HepG2 (cell line): ENCODE measurements around the gene RHOBTB3. TPM values are rescaled to one million over a fixed set of nuclear protein-coding genes. Genes with fewer than 3 reads are reported as not detected.
A peak's percentile ranks its signal among the peaks of the same experiment; 100 is the strongest.

Experiments used
- HNF4G ChIP-seq, 2 experiments: sonication (generic) in 1 of 2; formaldehyde crosslinking in 1 of 2; IDR thresholded peaks; 2 replicates each; pipeline versions ENCODE4 v1.4.0 to v1.6.1; 2011 to 2020; ENCODE audit warnings: borderline replicate concordance in 2 of 2, low read depth in 2 of 2, mild to moderate bottlenecking in 2 of 2, low read length in 1 of 2, missing genetic modification reagents in 1 of 2, moderate library complexity in 1 of 2
- KDM6A ChIP-seq: IDR thresholded peaks from 2 replicates; pipeline ENCODE4 v1.6.1; 2016; ENCODE audit warnings: low read depth
- MXD4 ChIP-seq: IDR thresholded peaks from 2 replicates; pipeline ENCODE4 v1.6.1; 2016; ENCODE audit warnings: mild to moderate bottlenecking, missing biosample characterization, missing genetic modification reagents
- NCOA5 ChIP-seq: sonication (generic); formaldehyde crosslinking; IDR thresholded peaks from 2 replicates; pipeline ENCODE4 v1.4.0; 2020; ENCODE audit warnings: missing genetic modification reagents
- POLR2AphosphoS2 ChIP-seq: IDR thresholded peaks from 2 replicates; pipeline ENCODE4 v1.6.1; 2011; ENCODE audit warnings: low read depth, low read length, improper control_type of control experiment
- REL ChIP-seq: sonication (generic); formaldehyde crosslinking; conservative IDR thresholded peaks from 2 replicates; pipeline ENCODE4 v1.8.0; 2022; ENCODE audit warnings: mild to moderate bottlenecking, missing genetic modification reagents, moderate library complexity
- REPIN1 ChIP-seq: sonication (generic); formaldehyde crosslinking; IDR thresholded peaks from 2 replicates; pipeline ENCODE4 v1.8.0; 2022; ENCODE audit warnings: missing genetic modification reagents, low read depth, mild to moderate bottlenecking, borderline replicate concordance
- RXRB ChIP-seq: IDR thresholded peaks from 2 replicates; pipeline ENCODE4 v1.6.1; 2016; ENCODE audit warnings: borderline replicate concordance, missing genetic modification reagents, missing compliant biosample characterization
- SCMH1 ChIP-seq: sonication (generic); formaldehyde crosslinking; IDR thresholded peaks from 2 replicates; pipeline ENCODE4 v1.9.0; 2021; ENCODE audit warnings: missing genetic modification reagents, mild to moderate bottlenecking, borderline replicate concordance
- SMAD3 ChIP-seq: sonication (generic); formaldehyde crosslinking; IDR thresholded peaks from 2 replicates; pipeline ENCODE4 v1.4.0; 2020; ENCODE audit warnings: missing genetic modification reagents
- SRF ChIP-seq: IDR thresholded peaks from 2 replicates; pipeline ENCODE4 v1.6.1; 2011; ENCODE audit warnings: mild to moderate bottlenecking, low read depth, low read length, moderate library complexity
- ZFX ChIP-seq: sonication (generic); formaldehyde crosslinking; IDR thresholded peaks from 2 replicates; pipeline ENCODE4 v1.4.0; 2020; ENCODE audit warnings: mild to moderate bottlenecking, low read depth, missing genetic modification reagents, moderate library complexity
- polyA plus RNA-seq, 8 experiments: library from polyadenylated mRNA; depleted of rRNA in 3 of 8; stranded (reverse) in 7 of 8; unstranded in 1 of 8; fragments of >200 nt; fragmentation: Illumina TruSeq in 4 of 8; extraction: Trizol in 4 of 8; gene quantifications; 2 replicates each; pipeline versions ENCODE4 v1.2.1 to v1.2.3, GENCODE V29; 2011 to 2016; ENCODE audit warnings: low read depth in 4 of 8, missing spikeins in 1 of 8, mixed read lengths in 1 of 8; ENCODE audit not compliant: insufficient read depth in 1 of 8
- total RNA-seq, 5 experiments: library from RNA; depleted of rRNA; stranded (reverse); fragments of >200 nt; fragmentation: Illumina TruSeq; extraction: Trizol; gene quantifications; 2 replicates each; pipeline ENCODE4 v1.2.3, GENCODE V29; 2016; ENCODE audit warnings: low read depth in 1 of 5
- TF ChIP-seq, protein P1 (sequence below): IDR thresholded peaks from 2 replicates; pipeline ENCODE4 v1.6.1; 2016; ENCODE audit warnings: low read depth, control low read depth
- TF ChIP-seq, protein P2 (sequence below): IDR thresholded peaks from 2 replicates; pipeline ENCODE4 v1.4.0; 2020; ENCODE audit warnings: mild to moderate bottlenecking, missing genetic modification reagents
- TF ChIP-seq, protein P3 (sequence below): sonication (generic); formaldehyde crosslinking; IDR thresholded peaks from 2 replicates; pipeline ENCODE4 v1.4.0; 2020; ENCODE audit warnings: missing genetic modification reagents
- TF ChIP-seq, protein P4 (sequence below): sonication (generic); formaldehyde crosslinking; IDR thresholded peaks from 2 replicates; pipeline ENCODE4 v1.9.0; 2021; ENCODE audit warnings: missing genetic modification reagents, mild to moderate bottlenecking, borderline replicate concordance
- TF ChIP-seq, protein P5 (sequence below): sonication (generic); formaldehyde crosslinking; IDR thresholded peaks from 2 replicates; pipeline ENCODE4 v1.8.0; 2022; ENCODE audit warnings: low read depth, missing genetic modification reagents
- TF ChIP-seq, protein P6 (sequence below): sonication (generic); formaldehyde crosslinking; IDR thresholded peaks from 2 replicates; pipeline ENCODE4 v1.8.1; 2023; ENCODE audit warnings: missing genetic modification reagents, mild to moderate bottlenecking, borderline replicate concordance

Gene RHOBTB3
- total and polyA plus RNA-seq, 2 of the 13 experiments (the other 11 are each of a cell fraction or from before 2014, with no cell fraction given), result 31.6 to 35.4 TPM

DNA sequence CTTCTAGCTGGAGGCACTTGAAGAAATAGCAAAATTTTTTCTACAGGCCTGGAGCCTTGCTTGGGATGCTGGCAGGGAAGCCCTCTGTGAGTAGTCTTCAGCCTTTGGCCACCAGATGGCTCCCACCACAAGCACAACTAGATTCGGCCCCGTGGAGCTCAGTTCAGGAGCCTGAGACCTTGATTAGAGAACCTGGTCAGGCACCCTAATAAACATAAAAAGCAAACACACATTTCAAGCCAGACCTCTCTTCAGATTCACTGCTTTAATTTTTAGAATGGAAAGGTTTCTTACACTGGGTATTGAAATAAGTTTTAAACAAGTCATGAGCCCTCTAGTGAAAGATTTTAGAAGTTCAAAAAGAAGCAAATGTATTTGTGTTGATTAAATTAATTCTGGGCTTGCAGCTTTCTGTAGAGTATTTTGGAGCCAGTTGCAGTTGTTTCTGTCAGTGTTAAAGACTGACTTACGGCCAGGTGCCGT is 50.0 kb downstream of the RHOBTB3 start (continued):
- TF ChIP-seq, protein P1, sequence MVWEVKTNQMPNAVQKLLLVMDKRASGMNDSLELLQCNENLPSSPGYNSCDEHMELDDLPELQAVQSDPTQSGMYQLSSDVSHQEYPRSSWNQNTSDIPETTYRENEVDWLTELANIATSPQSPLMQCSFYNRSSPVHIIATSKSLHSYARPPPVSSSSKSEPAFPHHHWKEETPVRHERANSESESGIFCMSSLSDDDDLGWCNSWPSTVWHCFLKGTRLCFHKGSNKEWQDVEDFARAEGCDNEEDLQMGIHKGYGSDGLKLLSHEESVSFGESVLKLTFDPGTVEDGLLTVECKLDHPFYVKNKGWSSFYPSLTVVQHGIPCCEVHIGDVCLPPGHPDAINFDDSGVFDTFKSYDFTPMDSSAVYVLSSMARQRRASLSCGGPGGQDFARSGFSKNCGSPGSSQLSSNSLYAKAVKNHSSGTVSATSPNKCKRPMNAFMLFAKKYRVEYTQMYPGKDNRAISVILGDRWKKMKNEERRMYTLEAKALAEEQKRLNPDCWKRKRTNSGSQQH (CRISPR knock-in tag), result no peak
- no peak for TF ChIP-seq RXRB (CRISPR knock-in tag)
- TF ChIP-seq, protein P2, sequence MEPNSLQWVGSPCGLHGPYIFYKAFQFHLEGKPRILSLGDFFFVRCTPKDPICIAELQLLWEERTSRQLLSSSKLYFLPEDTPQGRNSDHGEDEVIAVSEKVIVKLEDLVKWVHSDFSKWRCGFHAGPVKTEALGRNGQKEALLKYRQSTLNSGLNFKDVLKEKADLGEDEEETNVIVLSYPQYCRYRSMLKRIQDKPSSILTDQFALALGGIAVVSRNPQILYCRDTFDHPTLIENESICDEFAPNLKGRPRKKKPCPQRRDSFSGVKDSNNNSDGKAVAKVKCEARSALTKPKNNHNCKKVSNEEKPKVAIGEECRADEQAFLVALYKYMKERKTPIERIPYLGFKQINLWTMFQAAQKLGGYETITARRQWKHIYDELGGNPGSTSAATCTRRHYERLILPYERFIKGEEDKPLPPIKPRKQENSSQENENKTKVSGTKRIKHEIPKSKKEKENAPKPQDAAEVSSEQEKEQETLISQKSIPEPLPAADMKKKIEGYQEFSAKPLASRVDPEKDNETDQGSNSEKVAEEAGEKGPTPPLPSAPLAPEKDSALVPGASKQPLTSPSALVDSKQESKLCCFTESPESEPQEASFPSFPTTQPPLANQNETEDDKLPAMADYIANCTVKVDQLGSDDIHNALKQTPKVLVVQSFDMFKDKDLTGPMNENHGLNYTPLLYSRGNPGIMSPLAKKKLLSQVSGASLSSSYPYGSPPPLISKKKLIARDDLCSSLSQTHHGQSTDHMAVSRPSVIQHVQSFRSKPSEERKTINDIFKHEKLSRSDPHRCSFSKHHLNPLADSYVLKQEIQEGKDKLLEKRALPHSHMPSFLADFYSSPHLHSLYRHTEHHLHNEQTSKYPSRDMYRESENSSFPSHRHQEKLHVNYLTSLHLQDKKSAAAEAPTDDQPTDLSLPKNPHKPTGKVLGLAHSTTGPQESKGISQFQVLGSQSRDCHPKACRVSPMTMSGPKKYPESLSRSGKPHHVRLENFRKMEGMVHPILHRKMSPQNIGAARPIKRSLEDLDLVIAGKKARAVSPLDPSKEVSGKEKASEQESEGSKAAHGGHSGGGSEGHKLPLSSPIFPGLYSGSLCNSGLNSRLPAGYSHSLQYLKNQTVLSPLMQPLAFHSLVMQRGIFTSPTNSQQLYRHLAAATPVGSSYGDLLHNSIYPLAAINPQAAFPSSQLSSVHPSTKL (CRISPR knock-in tag), result no peak
- no peak for TF ChIP-seq POLR2AphosphoS2
- 0 out of 2 replicates have a peak, but pooled peaks have one; percentile 33 for TF ChIP-seq SMAD3 (CRISPR knock-in tag)
- TF ChIP-seq REL (CRISPR knock-in tag), result no peak
- 0 out of 2 replicates have a peak, but pooled peaks have one; percentile 32 for TF ChIP-seq ZFX (CRISPR knock-in tag)
- TF ChIP-seq NCOA5 (CRISPR knock-in tag), result no peak
- TF ChIP-seq, protein P3, sequence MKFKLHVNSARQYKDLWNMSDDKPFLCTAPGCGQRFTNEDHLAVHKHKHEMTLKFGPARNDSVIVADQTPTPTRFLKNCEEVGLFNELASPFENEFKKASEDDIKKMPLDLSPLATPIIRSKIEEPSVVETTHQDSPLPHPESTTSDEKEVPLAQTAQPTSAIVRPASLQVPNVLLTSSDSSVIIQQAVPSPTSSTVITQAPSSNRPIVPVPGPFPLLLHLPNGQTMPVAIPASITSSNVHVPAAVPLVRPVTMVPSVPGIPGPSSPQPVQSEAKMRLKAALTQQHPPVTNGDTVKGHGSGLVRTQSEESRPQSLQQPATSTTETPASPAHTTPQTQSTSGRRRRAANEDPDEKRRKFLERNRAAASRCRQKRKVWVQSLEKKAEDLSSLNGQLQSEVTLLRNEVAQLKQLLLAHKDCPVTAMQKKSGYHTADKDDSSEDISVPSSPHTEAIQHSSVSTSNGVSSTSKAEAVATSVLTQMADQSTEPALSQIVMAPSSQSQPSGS, result no peak
- TF ChIP-seq, protein P4, sequence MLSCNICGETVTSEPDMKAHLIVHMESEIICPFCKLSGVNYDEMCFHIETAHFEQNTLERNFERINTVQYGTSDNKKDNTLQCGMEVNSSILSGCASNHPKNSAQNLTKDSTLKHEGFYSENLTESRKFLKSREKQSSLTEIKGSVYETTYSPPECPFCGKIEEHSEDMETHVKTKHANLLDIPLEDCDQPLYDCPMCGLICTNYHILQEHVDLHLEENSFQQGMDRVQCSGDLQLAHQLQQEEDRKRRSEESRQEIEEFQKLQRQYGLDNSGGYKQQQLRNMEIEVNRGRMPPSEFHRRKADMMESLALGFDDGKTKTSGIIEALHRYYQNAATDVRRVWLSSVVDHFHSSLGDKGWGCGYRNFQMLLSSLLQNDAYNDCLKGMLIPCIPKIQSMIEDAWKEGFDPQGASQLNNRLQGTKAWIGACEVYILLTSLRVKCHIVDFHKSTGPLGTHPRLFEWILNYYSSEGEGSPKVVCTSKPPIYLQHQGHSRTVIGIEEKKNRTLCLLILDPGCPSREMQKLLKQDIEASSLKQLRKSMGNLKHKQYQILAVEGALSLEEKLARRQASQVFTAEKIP (CRISPR knock-in tag), result no peak
- TF ChIP-seq MXD4 (CRISPR knock-in tag), result no peak
- TF ChIP-seq, protein P5, sequence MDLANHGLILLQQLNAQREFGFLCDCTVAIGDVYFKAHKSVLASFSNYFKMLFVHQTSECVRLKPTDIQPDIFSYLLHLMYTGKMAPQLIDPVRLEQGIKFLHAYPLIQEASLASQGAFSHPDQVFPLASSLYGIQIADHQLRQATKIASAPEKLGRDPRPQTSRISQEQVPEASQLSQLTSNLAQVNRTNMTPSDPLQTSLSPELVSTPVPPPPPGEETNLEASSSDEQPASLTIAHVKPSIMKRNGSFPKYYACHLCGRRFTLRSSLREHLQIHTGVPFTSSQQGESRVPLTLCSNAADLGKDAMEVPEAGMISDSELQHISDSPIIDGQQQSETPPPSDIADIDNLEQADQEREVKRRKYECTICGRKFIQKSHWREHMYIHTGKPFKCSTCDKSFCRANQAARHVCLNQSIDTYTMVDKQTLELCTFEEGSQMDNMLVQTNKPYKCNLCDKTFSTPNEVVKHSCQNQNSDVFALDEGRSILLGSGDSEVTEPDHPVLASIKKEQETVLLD, result no peak
- no peak for TF ChIP-seq SCMH1 (CRISPR knock-in tag)
- no peak for TF ChIP-seq HNF4G (IDR thresholded peaks at IDR 0.05; ENCODE audit: borderline replicate concordance, low read depth, low read length)
- no peak for TF ChIP-seq HNF4G (CRISPR knock-in tag; IDR thresholded peaks at IDR 0.05; ENCODE audit: borderline replicate concordance, low read depth)
- no peak for TF ChIP-seq SRF
- TF ChIP-seq, protein P6, sequence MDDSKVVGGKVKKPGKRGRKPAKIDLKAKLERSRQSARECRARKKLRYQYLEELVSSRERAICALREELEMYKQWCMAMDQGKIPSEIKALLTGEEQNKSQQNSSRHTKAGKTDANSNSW, result no peak
- no peak for TF ChIP-seq REPIN1 (CRISPR knock-in tag)
- no peak for TF ChIP-seq KDM6A (CRISPR knock-in tag)
